Upper lobe of left lung (tissue), 4 donors: ENCODE data around the gene IRF8.
A peak's percentile ranks its signal among the peaks of the same experiment; 100 is the strongest.

Experiments
- CTCF ChIP-seq, 6 experiments: fragments of 450-650 bp in 4 of 6; fragments of 200-600 bp in 2 of 6; sonication (generic) in 2 of 6; IDR thresholded peaks; one replicate each; pipeline ENCODE4 v1.5.1; 2016 to 2019; ENCODE audit warnings: antibody characterized with exemption in 6 of 6
- EP300 ChIP-seq, 4 donors: sonication (generic); formaldehyde crosslinking; IDR thresholded peaks; one replicate each; pipeline ENCODE4 v1.5.1; 2017; ENCODE audit warnings: antibody characterized with exemption in 4 of 4, control low read depth in 2 of 4
- POLR2AphosphoS5 ChIP-seq, 2 donors: sonication (generic); formaldehyde crosslinking; IDR thresholded peaks; one replicate each; pipeline ENCODE4 v1.5.1; 2017; ENCODE audit warnings: antibody characterized with exemption in 2 of 2

- TF ChIP-seq CTCF (IDR thresholded peaks at IDR 0.05) (no peak), POLR2AphosphoS5 (IDR thresholded peaks at IDR 0.05) (peak; percentile 62 to 71), EP300 (IDR thresholded peaks at IDR 0.05) (peak in 2 of 4 donors; percentile 26 to 86)
Observed at GRCh38 chr16:85916141-85916890, 17.4 kb downstream of the IRF8 start.
